Aorta (tissue), 5 donors: ENCODE measurements around the gene ZNF747. TPM values are rescaled to one million over a fixed set of nuclear protein-coding genes. Genes with fewer than 3 reads are reported as not detected.
"Not testable (repeated sequence)": the region's sequence is repeated elsewhere in the genome, so short reads cannot be mapped to it uniquely, and the experiment has no call there.

Experiments used
- ATAC-seq: fragments of 200-7000 bp; cut with Tn5 transposase; one replicate; pipeline ENCODE4 v1.9.1; 2022; ENCODE audit warnings: moderate library complexity; ENCODE audit not compliant: low FRiP score
- DNase-seq, 2 donors: peaks; one replicate each; pipeline ENCODE4 v3.0.0-alpha.2; 2020
- H3K27ac ChIP-seq, 2 donors: one replicate each; pipeline ENCODE4 v1.5.1; 2013; ENCODE audit warnings: low read length in 2 of 2, mild to moderate bottlenecking in 2 of 2, moderate library complexity in 2 of 2, control low read depth in 1 of 2, inconsistent platforms in 1 of 2, low read depth in 1 of 2
- H3K27me3 ChIP-seq, 2 donors: one replicate each; pipeline ENCODE4 v1.6.1; 2013; ENCODE audit warnings: control low read depth in 1 of 2, low read length in 1 of 2, mild to moderate bottlenecking in 1 of 2, moderate library complexity in 1 of 2; ENCODE audit not compliant: insufficient read depth in 2 of 2, control insufficient read depth in 1 of 2
- H3K36me3 ChIP-seq, 2 donors: one replicate each; pipeline ENCODE4 v1.6.1; 2013; ENCODE audit warnings: control low read depth in 1 of 2, low read length in 1 of 2, mild to moderate bottlenecking in 1 of 2; ENCODE audit not compliant: insufficient read depth in 2 of 2, control insufficient read depth in 1 of 2
- H3K4me1 ChIP-seq, 2 donors: one replicate each; pipeline ENCODE4 v1.6.1; 2013; ENCODE audit warnings: low read length in 2 of 2, control low read depth in 1 of 2, mild to moderate bottlenecking in 1 of 2, moderate library complexity in 1 of 2; ENCODE audit not compliant: insufficient read depth in 2 of 2, control insufficient read depth in 1 of 2
- H3K4me3 ChIP-seq, 2 donors: one replicate each; pipeline ENCODE4 v1.5.1; 2013; ENCODE audit warnings: low read length in 2 of 2, control low read depth in 1 of 2, mild to moderate bottlenecking in 1 of 2
- H3K9me3 ChIP-seq: one replicate; pipeline ENCODE4 v1.6.1; 2013; ENCODE audit warnings: mild to moderate bottlenecking, low read length; ENCODE audit not compliant: control insufficient read depth
- WGBS, 2 donors: extraction: QIAGEN DNeasy Blood & Tissue Kit; methylation state at CpG; one replicate each; pipeline ENCODE4 v1.1.7; 2013; 5-methylcytosine and 5-hydroxymethylcytosine counted together
- intact Hi-C, 2 donors: fragments of 100-400 bp; cut with DNase I; formaldehyde crosslinking; loops; one replicate each; pipeline versions ENCODE4 v1.14.2 to v1.15.0; 2022
- polyA plus RNA-seq, 2 donors: library from polyadenylated mRNA; stranded (reverse); fragments of 200-250 nt; gene quantifications; one replicate each; pipeline ENCODE4 v1.2.3, GENCODE V29; 2013
- total RNA-seq, 2 donors: library from RNA; stranded (reverse); fragmentation: NEBNext Ultra II Directional; extraction: Animal tissue kit (Norgen Biotek cat#: 25700); gene quantifications; one replicate each; pipeline ENCODE4 v1.2.1, GENCODE V29; 2021
- donor health status: healthy with polysubstance abuse.
- donor health status: Bipolar disorder and iron deficiency.
- donor health status: DM: no; HTN: no; CAD: no.
- donor health status: DM: no; HTN: no; CAD: no.
- donor health status: DM: yes; HTN: yes; CAD: no.

ZNF747 gene
- total and polyA plus RNA-seq, 4 donors = 5.1 to 9.5 (median 8.7) TPM

GRCh38 chr16:30525844-30526136 is 8.9 kb downstream of the ZNF747 start:
- no peaks in the 10 kb centered on the region for H3K4me1 ChIP-seq
- intact Hi-C loops = loop anchor here in 1 of 2 donors (2.0 to 5.0 kb wide), 2 partner anchors 78 to 95 kb away; partner anchors contain the start of genes DCTPP1 and SEPHS2
- H3K36me3 ChIP-seq = no peaks in the 10 kb centered on the region
- ATAC-seq (no peak), DNase-seq (no peak)
- no peaks in the 10 kb centered on the region for H3K27me3 ChIP-seq
- H3K27ac ChIP-seq = no peak overlapping the region
- WGBS, 2 donors = 55 to 61% methylated on average over 4 of the region's 4 CpGs
- H3K9me3 ChIP-seq = no peaks in the 10 kb centered on the region
- no peak overlapping the region for H3K4me3 ChIP-seq

- H3K9me3 ChIP-seq = no peaks in the 10 kb centered on the region
- no peaks in the 10 kb centered on the region for H3K4me1 ChIP-seq
- intact Hi-C loops = loop anchor here in 1 of 2 donors (5.0 kb wide), 1 partner anchor 78 kb away; the partner anchor contains the start of gene SEPHS2
- no peaks in the 10 kb centered on the region for H3K36me3 ChIP-seq
- 96 to 97% methylated on average over 59 to 60 of the region's 60 CpGs for WGBS, 2 donors
- ATAC-seq (no peak), DNase-seq (no peak)
- H3K27ac ChIP-seq = no peak overlapping the region
- no peak overlapping the region for H3K4me3 ChIP-seq
- H3K27me3 ChIP-seq = no peaks in the 10 kb centered on the region
Measured at GRCh38 chr16:30524575-30525568, 9.8 kb downstream of the ZNF747 start.

GRCh38 chr16:30523768-30524574 is 10.7 kb downstream of the ZNF747 start:
- Histone ChIP-seq H3K36me3 (no peaks in the 10 kb centered on the region), H3K9me3 (no peaks in the 10 kb centered on the region), H3K27ac (no peak overlapping the region), H3K4me1 (no peaks in the 10 kb centered on the region), H3K27me3 (no peaks in the 10 kb centered on the region), H3K4me3 (no peak overlapping the region)
- DNase-seq (no peak), ATAC-seq (no peak)
- intact Hi-C loops = no loop called here
- 81 to 85% methylated on average over 26 of the region's 26 CpGs for WGBS, 2 donors

DNA sequence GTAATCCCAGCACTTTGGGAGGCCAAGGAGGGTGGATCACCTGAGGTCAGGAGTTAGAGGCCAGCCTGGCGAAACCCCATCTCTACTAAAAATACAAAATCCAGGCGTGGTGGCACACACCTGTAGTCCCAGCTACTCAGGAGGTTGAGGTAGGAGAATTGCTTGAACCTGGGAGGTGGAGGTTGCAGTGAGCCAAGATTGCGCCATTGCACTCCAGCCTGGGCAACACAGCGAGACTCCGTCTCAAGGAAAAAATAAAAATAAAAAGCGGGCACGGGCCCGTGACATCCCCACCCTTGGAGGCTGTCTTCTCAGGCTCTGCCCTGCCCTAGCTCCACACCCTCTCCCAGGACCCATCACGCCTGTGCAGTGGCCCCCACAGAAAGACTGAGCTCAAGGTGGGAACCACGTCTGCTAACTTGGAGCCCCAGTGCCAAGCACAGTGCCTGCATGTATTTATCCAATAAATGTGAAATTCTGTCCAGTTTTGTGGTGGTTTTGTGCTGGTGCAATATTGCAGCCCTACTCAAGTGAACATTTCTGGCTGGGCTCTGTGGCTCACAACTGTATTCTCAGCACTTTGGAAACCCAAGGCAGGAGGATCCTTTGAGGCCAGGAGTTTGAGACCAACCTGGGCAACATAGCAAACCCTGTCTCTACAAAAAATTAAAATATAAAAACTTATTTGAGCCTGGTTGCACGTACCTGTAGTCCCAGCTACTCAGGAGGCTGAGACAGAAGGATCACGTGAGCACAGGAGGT is 11.8 kb downstream of the ZNF747 start:
- H3K36me3 ChIP-seq, DNase-seq, ATAC-seq, H3K9me3 ChIP-seq, H3K27me3 ChIP-seq, H3K4me3 ChIP-seq, intact Hi-C loops, H3K27ac ChIP-seq, H3K4me1 ChIP-seq: not testable (repeated sequence)
- 87% methylated on average over 12 of the region's 12 CpGs for WGBS, 2 donors

- H3K27ac ChIP-seq = no peak overlapping the region
- intact Hi-C loops = no loop called here
- no peaks in the 10 kb centered on the region for H3K36me3 ChIP-seq
- no peaks in the 10 kb centered on the region for H3K27me3 ChIP-seq
- no peak for DNase-seq
- H3K4me3 ChIP-seq = no peak overlapping the region
- no peak for ATAC-seq
- WGBS, 2 donors = 32 to 33% methylated on average over 11 of the region's 11 CpGs
- no peaks in the 10 kb centered on the region for H3K9me3 ChIP-seq
- no peaks in the 10 kb centered on the region for H3K4me1 ChIP-seq
Measured at GRCh38 chr16:30521873-30522641, 12.6 kb downstream of the ZNF747 start.

DNA sequence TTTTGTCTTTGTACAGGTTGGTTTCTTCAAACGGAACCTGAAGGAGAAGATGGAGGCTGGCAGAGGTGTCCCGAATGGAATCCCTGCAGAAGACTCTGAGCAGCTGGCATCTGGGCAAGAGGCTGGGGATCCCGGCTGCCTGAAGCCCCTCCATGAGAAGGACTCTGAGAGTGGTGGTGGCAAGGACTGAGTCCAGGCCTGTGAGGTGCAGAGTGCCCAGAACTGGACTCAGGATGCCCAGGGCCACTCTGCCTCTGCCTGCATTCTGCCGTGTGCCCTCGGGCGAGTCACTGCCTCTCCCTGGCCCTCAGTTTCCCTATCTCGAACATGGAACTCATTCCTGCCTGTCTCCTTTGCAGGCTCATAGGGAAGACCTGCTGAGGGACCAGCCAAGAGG is 13.2 kb downstream of the ZNF747 start:
- intact Hi-C loops = no loop called here
- Histone ChIP-seq H3K27me3 (no peaks in the 10 kb centered on the region), H3K9me3 (no peaks in the 10 kb centered on the region), H3K36me3 (no peaks in the 10 kb centered on the region), H3K4me1 (no peaks in the 10 kb centered on the region), H3K27ac (no peak overlapping the region), H3K4me3 (no peak overlapping the region)
- 88 to 91% methylated on average over 7 of the region's 7 CpGs for WGBS, 2 donors
- DNase-seq (no peak), ATAC-seq (no peak)

- DNase-seq = no peak
- Histone ChIP-seq H3K4me1 (no peaks in the 10 kb centered on the region), H3K4me3 (no peak overlapping the region), H3K9me3 (no peaks in the 10 kb centered on the region), H3K27me3 (no peaks in the 10 kb centered on the region), H3K36me3 (no peaks in the 10 kb centered on the region), H3K27ac (no peak overlapping the region)
- no peak for ATAC-seq
- intact Hi-C loops = no loop called here
- 87 to 88% methylated on average over 20 of the region's 20 CpGs for WGBS, 2 donors
Measured at GRCh38 chr16:30519120-30520049, 15.3 kb downstream of the ZNF747 start.
